RCC 7860 (cell line): ENCODE results near the gene ELF2.
A peak's percentile ranks its signal among the peaks of the same experiment; 100 is the strongest.
"Not testable (repeated sequence)": the region's sequence is repeated elsewhere in the genome, so short reads cannot be mapped to it uniquely, and the experiment has no call there.

Source experiments
- DNase-seq: peaks from one replicate; pipeline ENCODE4 v3.0.0-alpha.2; 2015; ENCODE audit warnings: low spot score
- FAIRE-seq: peaks from 2 replicates; lab custom pipeline; 2012; peaks lifted over from hg19 to GRCh38; lab: Jason Lieb, UNC

The ELF2 gene

GRCh38 chr4:139144911-139145551, 32.0 kb downstream of the ELF2 start:
- DNase-seq (no peak), FAIRE-seq (no peak)

- DNase-seq (no peak), FAIRE-seq (no peak)
These were observed 32.7 kb downstream of the ELF2 start for GRCh38 chr4:139144161-139144859.

GRCh38 chr4:139142980-139143379, 34.0 kb downstream of the ELF2 start:
- FAIRE-seq (no peak), DNase-seq (no peak)

- DNase-seq: no peak
These were observed 34.9 kb downstream of the ELF2 start for GRCh38 chr4:139142087-139142486.

GRCh38 chr4:139137763-139138162, 39.3 kb downstream of the ELF2 start:
- FAIRE-seq: no peak

More at GRCh38 chr4:139142087-139142486, 34.9 kb downstream of the ELF2 start:
- FAIRE-seq: no peak

GRCh38 chr4:139134403-139134802, 42.6 kb downstream of the ELF2 start:
- no peak for DNase-seq
- FAIRE-seq: no peak

More at GRCh38 chr4:139137763-139138162, 39.3 kb downstream of the ELF2 start:
- no peak for DNase-seq

GRCh38 chr4:139131209-139131870, 45.7 kb downstream of the ELF2 start:
- DNase-seq: no peak
- no peak for FAIRE-seq

GRCh38 chr4:139129206-139129605, 47.8 kb downstream of the ELF2 start:
- DNase-seq (no peak), FAIRE-seq (no peak)

- DNase-seq: no peak
- no peak for FAIRE-seq
These were observed 50.1 kb downstream of the ELF2 start for GRCh38 chr4:139126898-139127297.

GRCh38 chr4:139123910-139124309, 53.1 kb downstream of the ELF2 start:
- no peak for FAIRE-seq
- no peak for DNase-seq

- DNase-seq (no peak), FAIRE-seq (no peak)
These were observed 58.7 kb downstream of the ELF2 start for GRCh38 chr4:139118365-139118764.

GRCh38 chr4:139115226-139115625, 61.8 kb downstream of the ELF2 start:
- DNase-seq: no peak
- FAIRE-seq: no peak

GRCh38 chr4:139114795-139115194, 62.2 kb downstream of the ELF2 start:
- DNase-seq, FAIRE-seq: not testable (repeated sequence)

- no peak for DNase-seq
- no peak for FAIRE-seq
These were observed 64.4 kb downstream of the ELF2 start for GRCh38 chr4:139112650-139113049.

- FAIRE-seq: no peak
These were observed 68.4 kb downstream of the ELF2 start for GRCh38 chr4:139108567-139109128.

GRCh38 chr4:139099366-139099982, 77.5 kb downstream of the ELF2 start:
- FAIRE-seq (peak; percentile 43), DNase-seq (peak; percentile 58)

More at GRCh38 chr4:139108567-139109128, 68.4 kb downstream of the ELF2 start:
- no peak for DNase-seq

- no peak for FAIRE-seq
- DNase-seq: no peak
These were observed 84.7 kb downstream of the ELF2 start for GRCh38 chr4:139092271-139092670.

- FAIRE-seq (peak; percentile 54), DNase-seq (no peak)
These were observed 91.9 kb downstream of the ELF2 start for GRCh38 chr4:139085141-139085540.

- DNase-seq (no peak), FAIRE-seq (no peak)
These were observed 92.3 kb downstream of the ELF2 start for GRCh38 chr4:139084804-139085093.

- DNase-seq (peak; percentile 76), FAIRE-seq (no peak)
These were observed 92.8 kb downstream of the ELF2 start for GRCh38 chr4:139083956-139084803.
